HFFc6 (cell line): Measurements from ENCODE around the gene HMX2. TPM values are rescaled to one million over a fixed set of nuclear protein-coding genes. Genes with fewer than 3 reads are reported as not detected.
"Not testable (repeated sequence)": the region's sequence is repeated elsewhere in the genome, so short reads cannot be mapped to it uniquely, and the experiment has no call there.

Experiments used
- DNase-seq: peaks from one replicate; pipeline ENCODE4 v3.0.0-alpha.2; 2018
- H3K27ac Mint-ChIP-seq: 2 replicates; pipeline ENCODE4 v1.8.0; 2020; ENCODE audit warnings: mild to moderate bottlenecking, mixed read lengths
- H3K27me3 Mint-ChIP-seq: 2 replicates; pipeline ENCODE4 v1.8.0; 2021; ENCODE audit warnings: mild to moderate bottlenecking, moderate library complexity, mixed read lengths; ENCODE audit not compliant: insufficient read depth
- H3K36me3 Mint-ChIP-seq: 2 replicates; pipeline ENCODE4 v1.8.0; 2021; ENCODE audit warnings: low read depth, mixed read lengths
- H3K4me1 Mint-ChIP-seq: 2 replicates; pipeline ENCODE4 v1.8.0; 2020; ENCODE audit warnings: low read depth, mixed read lengths
- H3K4me3 Mint-ChIP-seq: 2 replicates; pipeline ENCODE4 v1.8.0; 2020; ENCODE audit warnings: mild to moderate bottlenecking, moderate library complexity, mixed read lengths
- H3K9me3 Mint-ChIP-seq: 2 replicates; pipeline ENCODE4 v1.8.0; 2020; ENCODE audit warnings: mild to moderate bottlenecking, mixed read lengths
- CTCF ChIP-seq: fragments of 200-600 bp; sonication (generic); IDR thresholded peaks from 2 replicates; pipeline ENCODE4 v1.5.0; 2021; ENCODE audit warnings: antibody characterized with exemption, mild to moderate bottlenecking
- total RNA-seq, 6 experiments: library from RNA; stranded (reverse); fragmentation: NEBNext Ultra II Directional; extraction: Animal tissue kit (Norgen Biotek cat#: 25700); gene quantifications; 2 replicates in 1 of 6; 3 replicates in 5 of 6; pipeline ENCODE4 v1.2.3, GENCODE V29; 2021

Gene HMX2
- total RNA-seq, 6 experiments from 2014 or later = not detected

GRCh38 chr10:123166618-123167017 lies 18.7 kb downstream of the HMX2 start:
- TF ChIP-seq CTCF = no peak
- H3K4me1 Mint-ChIP-seq = 0 out of 2 replicates have a peak, but pooled peaks cover 3% of the 10 kb centered on the region
- 0 out of 2 replicates have a peak overlapping the region, but pooled peaks have one; percentile 8 for H3K27ac Mint-ChIP-seq
- DNase-seq = no peak
- no peak overlapping the region for H3K4me3 Mint-ChIP-seq
- H3K36me3 Mint-ChIP-seq = peaks cover 60% of the 10 kb centered on the region
- no peaks in the 10 kb centered on the region for H3K27me3 Mint-ChIP-seq
- H3K9me3 Mint-ChIP-seq = no peaks in the 10 kb centered on the region

- H3K27ac Mint-ChIP-seq = no peak overlapping the region
- no peaks in the 10 kb centered on the region for H3K27me3 Mint-ChIP-seq
- H3K4me3 Mint-ChIP-seq = no peak overlapping the region
- TF ChIP-seq CTCF = no peak
- peaks cover 47% of the 10 kb centered on the region for H3K36me3 Mint-ChIP-seq
- no peaks in the 10 kb centered on the region for H3K9me3 Mint-ChIP-seq
- no peak for DNase-seq
- H3K4me1 Mint-ChIP-seq = no peaks in the 10 kb centered on the region
These were observed 23.0 kb downstream of the HMX2 start for GRCh38 chr10:123170961-123171360.

GRCh38 chr10:123171616-123172015 lies 23.7 kb downstream of the HMX2 start:
- peaks cover 47% of the 10 kb centered on the region for H3K36me3 Mint-ChIP-seq

GRCh38 chr10:123175389-123176387 lies 27.8 kb downstream of the HMX2 start:
- Mint-ChIP-seq H3K27ac (no peak overlapping the region), H3K4me3 (no peak overlapping the region), H3K9me3 (no peaks in the 10 kb centered on the region), H3K27me3 (peaks cover 1% of the 10 kb centered on the region; the same call in 1 of the 2 replicates), H3K36me3 (peaks cover 41% of the 10 kb centered on the region), H3K4me1 (no peaks in the 10 kb centered on the region)
- no peak for TF ChIP-seq CTCF
- DNase-seq = no peak

More at GRCh38 chr10:123171616-123172015, 23.7 kb downstream of the HMX2 start:
- H3K4me1 Mint-ChIP-seq, H3K27me3 Mint-ChIP-seq, H3K4me3 Mint-ChIP-seq, DNase-seq, H3K27ac Mint-ChIP-seq, H3K9me3 Mint-ChIP-seq: not testable (repeated sequence)

- not testable (repeated sequence) for H3K4me3 Mint-ChIP-seq, H3K4me1 Mint-ChIP-seq, H3K27ac Mint-ChIP-seq, H3K27me3 Mint-ChIP-seq, DNase-seq, H3K9me3 Mint-ChIP-seq
- peaks cover 40% of the 10 kb centered on the region for H3K36me3 Mint-ChIP-seq
These were observed 30.5 kb downstream of the HMX2 start for GRCh38 chr10:123178390-123178789.

- Mint-ChIP-seq H3K27ac (no peak overlapping the region), H3K4me3 (no peak overlapping the region), H3K9me3 (peaks cover 19% of the 10 kb centered on the region), H3K4me1 (no peaks in the 10 kb centered on the region), H3K36me3 (peaks cover 46% of the 10 kb centered on the region), H3K27me3 (peaks cover 1% of the 10 kb centered on the region; the same call in 1 of the 2 replicates)
- DNase-seq = no peak
- TF ChIP-seq CTCF = no peak
These were observed 32.5 kb downstream of the HMX2 start for GRCh38 chr10:123180101-123181090.
